ENCODE measurements around the gene SUMO4. TPM values are rescaled to one million over a fixed set of nuclear protein-coding genes. Genes with fewer than 3 reads are reported as not detected.

The SUMO4 gene
- total and polyA plus RNA-seq, 11 donors, result 0.26 to 1.5 (median 0.53) TPM; not detected in 2

DNA sequence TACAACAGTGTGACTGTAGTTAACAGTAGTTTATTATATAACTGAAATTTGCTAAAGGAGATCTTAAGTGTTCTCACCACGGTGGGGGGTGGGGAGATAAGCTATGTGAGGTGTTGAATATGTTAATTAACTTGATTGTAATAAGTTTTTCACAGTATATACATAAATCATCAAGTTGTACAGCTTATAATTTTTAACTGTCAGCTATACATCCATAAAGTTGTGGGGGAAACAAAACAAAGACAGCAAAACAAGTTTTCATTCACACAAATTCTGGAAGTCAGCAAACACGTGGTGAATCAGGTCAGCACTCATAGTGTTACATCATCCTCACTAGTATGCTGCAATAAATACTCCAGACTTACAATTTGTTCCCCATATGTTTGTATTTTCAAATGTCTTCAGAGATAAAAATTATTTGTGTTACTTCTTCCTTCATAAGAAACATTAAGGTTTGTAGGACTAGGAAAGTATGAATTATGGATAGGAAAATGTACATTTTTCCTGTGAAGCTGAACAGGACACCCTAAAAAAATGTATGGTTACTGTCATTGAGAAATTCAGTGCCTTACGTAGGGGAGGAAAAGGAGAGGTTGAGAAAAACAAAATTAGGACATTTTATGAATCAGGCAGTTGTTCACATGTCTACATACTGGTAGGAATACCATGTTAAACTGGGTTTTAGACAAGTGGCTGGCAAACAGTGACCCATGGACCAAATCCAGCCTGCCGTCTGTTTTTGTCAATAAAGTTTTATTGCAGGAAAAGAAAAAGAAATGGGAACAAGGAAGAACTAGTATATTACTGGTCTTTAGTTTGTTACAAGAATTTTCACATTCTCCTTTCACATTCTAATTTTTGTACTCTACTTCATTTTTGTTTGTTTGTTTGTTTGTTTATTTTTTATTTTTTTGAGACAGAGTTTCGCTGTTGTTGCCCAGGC lies 6.0 kb downstream of the SUMO4 start:
- H3K27ac ChIP-seq, result peak overlapping the region in 1 of 12 donors; percentile 3
- intact Hi-C loops (cut with DNase I), result no loop called here
- DNase-seq, result no peak
- peaks cover 0 to 13% (median 1%) of the 10 kb centered on the region in 12 donors for H3K4me1 ChIP-seq
- H3K9me3 ChIP-seq, result no peaks in the 10 kb centered on the region
- WGBS, 4 donors, result 79 to 87% (median 81%) methylated on average over 5 of the region's 5 CpGs
- H3K36me3 ChIP-seq, result peaks cover 0 to 78% (median 50%) of the 10 kb centered on the region in 9 donors
- TF ChIP-seq POLR2A (IDR thresholded peaks at IDR 0.05), result no peak
- TF ChIP-seq, protein P1, sequence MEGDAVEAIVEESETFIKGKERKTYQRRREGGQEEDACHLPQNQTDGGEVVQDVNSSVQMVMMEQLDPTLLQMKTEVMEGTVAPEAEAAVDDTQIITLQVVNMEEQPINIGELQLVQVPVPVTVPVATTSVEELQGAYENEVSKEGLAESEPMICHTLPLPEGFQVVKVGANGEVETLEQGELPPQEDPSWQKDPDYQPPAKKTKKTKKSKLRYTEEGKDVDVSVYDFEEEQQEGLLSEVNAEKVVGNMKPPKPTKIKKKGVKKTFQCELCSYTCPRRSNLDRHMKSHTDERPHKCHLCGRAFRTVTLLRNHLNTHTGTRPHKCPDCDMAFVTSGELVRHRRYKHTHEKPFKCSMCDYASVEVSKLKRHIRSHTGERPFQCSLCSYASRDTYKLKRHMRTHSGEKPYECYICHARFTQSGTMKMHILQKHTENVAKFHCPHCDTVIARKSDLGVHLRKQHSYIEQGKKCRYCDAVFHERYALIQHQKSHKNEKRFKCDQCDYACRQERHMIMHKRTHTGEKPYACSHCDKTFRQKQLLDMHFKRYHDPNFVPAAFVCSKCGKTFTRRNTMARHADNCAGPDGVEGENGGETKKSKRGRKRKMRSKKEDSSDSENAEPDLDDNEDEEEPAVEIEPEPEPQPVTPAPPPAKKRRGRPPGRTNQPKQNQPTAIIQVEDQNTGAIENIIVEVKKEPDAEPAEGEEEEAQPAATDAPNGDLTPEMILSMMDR (IDR thresholded peaks at IDR 0.05), result no peak
- no peak overlapping the region for H3K4me3 ChIP-seq
- ATAC-seq, result no peak
- H3K27me3 ChIP-seq, result no peaks in the 10 kb centered on the region

DNA sequence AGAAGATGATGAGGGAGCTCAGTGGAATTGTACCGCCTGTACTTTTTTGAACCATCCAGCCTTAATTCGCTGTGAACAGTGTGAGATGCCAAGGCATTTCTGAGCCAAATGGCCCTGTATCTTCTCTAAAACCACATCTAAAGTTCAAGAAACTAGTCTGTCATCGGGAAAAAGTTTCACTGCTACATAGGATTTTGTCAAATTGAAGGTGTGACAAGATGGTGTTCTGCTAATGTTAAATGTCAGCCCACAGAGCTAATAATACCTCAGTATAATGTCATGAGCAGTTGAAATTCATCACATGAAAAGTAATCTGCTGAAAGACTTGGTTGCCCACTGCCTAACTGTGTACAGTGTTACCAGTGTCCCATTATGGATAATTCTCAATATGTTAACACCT lies 9.6 kb downstream of the SUMO4 start:
- Histone ChIP-seq H3K9me3 (no peaks in the 10 kb centered on the region), H3K36me3 (peaks cover 0 to 55% (median 33%) of the 10 kb centered on the region in 9 donors), H3K4me3 (no peak overlapping the region), H3K27ac (peak overlapping the region in 5 of 12 donors; percentile 33 to 58 (median 43)), H3K4me1 (peaks cover 0 to 24% (median 1%) of the 10 kb centered on the region in 12 donors), H3K27me3 (no peaks in the 10 kb centered on the region)
- DNase-seq, result no peak
- 79 to 85% (median 80%) methylated on average over 3 of the region's 3 CpGs for WGBS, 4 donors
- ATAC-seq, result peak; percentile 58 to 84 (median 80)
- TF ChIP-seq POLR2A (IDR thresholded peaks at IDR 0.05), result no peak
- TF ChIP-seq, protein P1 (IDR thresholded peaks at IDR 0.05), result no peak
- intact Hi-C loops (cut with DNase I), result loop anchor here in 1 of 10 donors (10.0 kb wide), 1 partner anchor 95 kb away; the partner anchor contains the start of gene TAB2

DNA sequence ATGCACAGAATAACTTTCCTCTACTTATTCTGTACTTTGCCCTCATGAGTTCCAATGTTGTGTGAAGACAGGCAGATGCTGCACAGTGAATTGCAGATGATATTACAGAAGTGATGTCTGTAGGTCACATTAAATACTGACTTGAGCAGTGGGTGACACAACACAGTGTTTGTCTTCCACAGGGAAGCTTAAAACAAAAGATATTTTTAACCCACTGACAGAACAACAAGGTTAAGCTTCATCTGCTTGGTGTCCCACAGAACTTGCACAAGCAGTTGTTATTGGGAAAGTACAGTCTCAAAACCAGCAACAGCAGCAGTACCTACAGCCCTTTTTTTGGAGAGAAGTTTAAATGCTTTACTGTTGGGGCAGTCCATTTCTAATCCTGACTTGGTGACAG lies 10.5 kb downstream of the SUMO4 start:
- H3K4me3 ChIP-seq, result no peak overlapping the region
- TF ChIP-seq, protein P1 (IDR thresholded peaks at IDR 0.05), result no peak
- no peak for TF ChIP-seq POLR2A (IDR thresholded peaks at IDR 0.05)
- H3K27ac ChIP-seq, result peak overlapping the region in 5 of 12 donors; percentile 2 to 58 (median 19)
- H3K27me3 ChIP-seq, result no peaks in the 10 kb centered on the region
- peaks cover 0 to 24% (median 1%) of the 10 kb centered on the region in 12 donors for H3K4me1 ChIP-seq
- intact Hi-C loops (cut with DNase I), result loop anchor here in 1 of 10 donors (10.0 kb wide), 1 partner anchor 96 kb away; the partner anchor contains the start of gene TAB2
- H3K9me3 ChIP-seq, result no peaks in the 10 kb centered on the region
- ATAC-seq (peak; percentile 70 to 76 (median 74)), DNase-seq (no peak)
- peaks cover 0 to 46% (median 23%) of the 10 kb centered on the region in 9 donors for H3K36me3 ChIP-seq

DNA sequence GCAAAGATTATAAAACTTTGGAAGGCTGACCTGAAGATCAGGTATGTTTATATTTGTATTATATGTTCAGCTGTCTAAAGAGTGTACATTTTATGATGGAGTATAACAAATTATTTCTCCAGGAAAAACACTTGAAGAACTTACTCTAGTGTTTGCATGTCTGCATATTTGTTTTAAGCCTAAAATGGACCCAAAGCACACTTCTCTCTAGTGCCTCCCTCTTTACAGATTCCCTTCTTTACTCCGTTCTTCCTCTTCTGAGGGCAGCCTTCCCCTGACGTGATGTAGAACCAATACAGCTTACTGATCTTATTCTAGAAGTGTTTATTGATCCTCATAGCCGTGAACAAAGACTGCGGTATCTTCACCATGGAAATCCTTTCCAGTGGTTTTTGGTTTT lies 13.9 kb downstream of the SUMO4 start:
- intact Hi-C loops (cut with DNase I), result loop anchor here in 1 of 10 donors (10.0 kb wide), 1 partner anchor 99 kb away; the partner anchor contains the start of gene TAB2
- Histone ChIP-seq H3K4me3 (no peak overlapping the region), H3K9me3 (peaks cover 0 to 9% (median 0%) of the 10 kb centered on the region in 12 donors), H3K36me3 (peaks cover 0 to 32% (median 16%) of the 10 kb centered on the region in 9 donors), H3K27ac (no peak overlapping the region), H3K4me1 (peaks cover 0 to 24% (median 0%) of the 10 kb centered on the region in 12 donors), H3K27me3 (no peaks in the 10 kb centered on the region)
- DNase-seq (no peak), ATAC-seq (no peak)
- TF ChIP-seq, protein P1 (IDR thresholded peaks at IDR 0.05), result no peak
- no peak for TF ChIP-seq POLR2A (IDR thresholded peaks at IDR 0.05)
- WGBS, 4 donors, result 70 to 95% (median 81%) methylated on average over 4 of the region's 4 CpGs
